AG08396 (cell line): ENCODE results near the gene ZNF784.

Experiments
- DNase-seq: peaks from one replicate; pipeline ENCODE4 v3.0.0; 2012; ENCODE audit warnings: low spot score, mixed read lengths

ZNF784 gene

GRCh38 chr19:55620410-55621204, 3.8 kb downstream of the ZNF784 start:
- no peak for DNase-seq

GRCh38 chr19:55619286-55619685, 5.1 kb downstream of the ZNF784 start:
- DNase-seq = peak; percentile 63

- no peak for DNase-seq
Observed at GRCh38 chr19:55618426-55618825, 5.9 kb downstream of the ZNF784 start.

GRCh38 chr19:55617426-55617825, 6.9 kb downstream of the ZNF784 start:
- DNase-seq = no peak

GRCh38 chr19:55616395-55616875, 7.9 kb downstream of the ZNF784 start:
- no peak for DNase-seq

- DNase-seq = no peak
Observed at GRCh38 chr19:55615543-55616394, 8.6 kb downstream of the ZNF784 start.

- no peak for DNase-seq
Observed at GRCh38 chr19:55614711-55615542, 9.4 kb downstream of the ZNF784 start.

- no peak for DNase-seq
Observed at GRCh38 chr19:55613930-55614710, 10.2 kb downstream of the ZNF784 start.

GRCh38 chr19:55613396-55613795, 11.0 kb downstream of the ZNF784 start:
- no peak for DNase-seq

GRCh38 chr19:55611983-55612645, 12.3 kb downstream of the ZNF784 start:
- no peak for DNase-seq

- no peak for DNase-seq
Observed at GRCh38 chr19:55611300-55611982, 12.9 kb downstream of the ZNF784 start.

GRCh38 chr19:55609326-55609725, 15.0 kb downstream of the ZNF784 start:
- DNase-seq = no peak

GRCh38 chr19:55606817-55607216, 17.5 kb downstream of the ZNF784 start:
- DNase-seq = no peak

GRCh38 chr19:55606471-55606787, 17.9 kb downstream of the ZNF784 start:
- DNase-seq = no peak

GRCh38 chr19:55605637-55606470, 18.5 kb downstream of the ZNF784 start, which contains the start of gene ZNF865:
Gene ZNF865, plus strand, starts transcription at chr19:55605647. Its CDS starts 7,972 bp downstream, at chr19:55613619.
- DNase-seq = peak; percentile 85

- peak; percentile 99 for DNase-seq
Observed at GRCh38 chr19:55605207-55605636, 19.1 kb downstream of the ZNF784 start.

- DNase-seq = no peak
Observed at GRCh38 chr19:55603581-55604292, 20.6 kb downstream of the ZNF784 start.

GRCh38 chr19:55603115-55603514, 21.3 kb downstream of the ZNF784 start:
- no peak for DNase-seq
